ENCODE results near the gene PICK1.

GRCh38 chr22:38109371-38110001, 52.3 kb downstream of the PICK1 start:
- TF ChIP-seq TAF1 (conservative IDR thresholded peaks at IDR 0.05) = no peak
- TF ChIP-seq CTCF (IDR thresholded peaks at IDR 0.05; ENCODE audit: low read depth, low read length, missing input control) = no peak
- TF ChIP-seq HNF4A (conservative IDR thresholded peaks at IDR 0.05) = peak in 1 of 2 donors; percentile 39
- TF ChIP-seq, protein P1, sequence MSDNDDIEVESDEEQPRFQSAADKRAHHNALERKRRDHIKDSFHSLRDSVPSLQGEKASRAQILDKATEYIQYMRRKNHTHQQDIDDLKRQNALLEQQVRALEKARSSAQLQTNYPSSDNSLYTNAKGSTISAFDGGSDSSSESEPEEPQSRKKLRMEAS (IDR thresholded peaks at IDR 0.05) = no peak
- TF ChIP-seq JUND (IDR thresholded peaks at IDR 0.05) = no peak
- no peak for TF ChIP-seq SP1 (IDR thresholded peaks at IDR 0.05)
- TF ChIP-seq RAD21 (IDR thresholded peaks at IDR 0.05) = no peak
- TF ChIP-seq ZBTB33 (IDR thresholded peaks at IDR 0.05) = no peak
- TF ChIP-seq, protein P2, sequence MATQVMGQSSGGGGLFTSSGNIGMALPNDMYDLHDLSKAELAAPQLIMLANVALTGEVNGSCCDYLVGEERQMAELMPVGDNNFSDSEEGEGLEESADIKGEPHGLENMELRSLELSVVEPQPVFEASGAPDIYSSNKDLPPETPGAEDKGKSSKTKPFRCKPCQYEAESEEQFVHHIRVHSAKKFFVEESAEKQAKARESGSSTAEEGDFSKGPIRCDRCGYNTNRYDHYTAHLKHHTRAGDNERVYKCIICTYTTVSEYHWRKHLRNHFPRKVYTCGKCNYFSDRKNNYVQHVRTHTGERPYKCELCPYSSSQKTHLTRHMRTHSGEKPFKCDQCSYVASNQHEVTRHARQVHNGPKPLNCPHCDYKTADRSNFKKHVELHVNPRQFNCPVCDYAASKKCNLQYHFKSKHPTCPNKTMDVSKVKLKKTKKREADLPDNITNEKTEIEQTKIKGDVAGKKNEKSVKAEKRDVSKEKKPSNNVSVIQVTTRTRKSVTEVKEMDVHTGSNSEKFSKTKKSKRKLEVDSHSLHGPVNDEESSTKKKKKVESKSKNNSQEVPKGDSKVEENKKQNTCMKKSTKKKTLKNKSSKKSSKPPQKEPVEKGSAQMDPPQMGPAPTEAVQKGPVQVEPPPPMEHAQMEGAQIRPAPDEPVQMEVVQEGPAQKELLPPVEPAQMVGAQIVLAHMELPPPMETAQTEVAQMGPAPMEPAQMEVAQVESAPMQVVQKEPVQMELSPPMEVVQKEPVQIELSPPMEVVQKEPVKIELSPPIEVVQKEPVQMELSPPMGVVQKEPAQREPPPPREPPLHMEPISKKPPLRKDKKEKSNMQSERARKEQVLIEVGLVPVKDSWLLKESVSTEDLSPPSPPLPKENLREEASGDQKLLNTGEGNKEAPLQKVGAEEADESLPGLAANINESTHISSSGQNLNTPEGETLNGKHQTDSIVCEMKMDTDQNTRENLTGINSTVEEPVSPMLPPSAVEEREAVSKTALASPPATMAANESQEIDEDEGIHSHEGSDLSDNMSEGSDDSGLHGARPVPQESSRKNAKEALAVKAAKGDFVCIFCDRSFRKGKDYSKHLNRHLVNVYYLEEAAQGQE (IDR thresholded peaks at IDR 0.05) = no peak

All from liver (tissue), 3 donors.